Measurements from ENCODE around the gene MTX1.

The MTX1 gene

GRCh38 chr1:155263067-155263466, 54.6 kb downstream of the MTX1 start:
- FAIRE-seq: no peak
